HG03342 (cell line): Measurements from ENCODE around the gene TMEM44.
"Not testable (repeated sequence)": the region's sequence is repeated elsewhere in the genome, so short reads cannot be mapped to it uniquely, and the experiment has no call there.

Experiments
- ATAC-seq: cut with Tn5 transposase; IDR thresholded peaks from one replicate; pipeline ENCODE4 v1.9.1; 2021; ENCODE audit warnings: mild to moderate bottlenecking, moderate library complexity; ENCODE audit not compliant: unreplicated experiment

TMEM44 gene

GRCh38 chr3:194647747-194648146 is 14.5 kb upstream of the TMEM44 start:
- ATAC-seq, result no peak

- no peak for ATAC-seq
These were observed 9.6 kb upstream of the TMEM44 start for GRCh38 chr3:194642769-194643168.

GRCh38 chr3:194640829-194641228 is 7.6 kb upstream of the TMEM44 start:
- ATAC-seq, result no peak

- no peak for ATAC-seq
These were observed 5.9 kb upstream of the TMEM44 start for GRCh38 chr3:194638991-194639605.

GRCh38 chr3:194637541-194638400 is 4.6 kb upstream of the TMEM44 start:
- ATAC-seq, result no peak

- ATAC-seq, result no peak
These were observed 3.8 kb upstream of the TMEM44 start for GRCh38 chr3:194637066-194637465.

GRCh38 chr3:194632809-194633348 is 340 bp downstream of the TMEM44 start:
- ATAC-seq, result peak; percentile 56

- ATAC-seq, result no peak
These were observed 902 bp downstream of the TMEM44 start for GRCh38 chr3:194632226-194632808.

GRCh38 chr3:194631696-194632095 is 1.5 kb downstream of the TMEM44 start:
- no peak for ATAC-seq

- ATAC-seq, result not testable (repeated sequence)
These were observed 2.5 kb downstream of the TMEM44 start for GRCh38 chr3:194630681-194631080.

GRCh38 chr3:194624956-194625355 is 8.3 kb downstream of the TMEM44 start:
- no peak for ATAC-seq

- no peak for ATAC-seq
These were observed 9.5 kb downstream of the TMEM44 start for GRCh38 chr3:194623449-194624290.

- ATAC-seq, result no peak
These were observed 10.4 kb downstream of the TMEM44 start for GRCh38 chr3:194622621-194623340.

- no peak for ATAC-seq
These were observed 11.3 kb downstream of the TMEM44 start for GRCh38 chr3:194621947-194622346.

- no peak for ATAC-seq
These were observed 13.0 kb downstream of the TMEM44 start for GRCh38 chr3:194620196-194620595.

GRCh38 chr3:194619741-194620140 is 13.5 kb downstream of the TMEM44 start:
- ATAC-seq, result no peak

- ATAC-seq, result no peak
These were observed 14.2 kb downstream of the TMEM44 start for GRCh38 chr3:194618858-194619608.

- ATAC-seq, result no peak
These were observed 15.4 kb downstream of the TMEM44 start for GRCh38 chr3:194617827-194618226.

GRCh38 chr3:194617143-194617671 is 16.0 kb downstream of the TMEM44 start:
- no peak for ATAC-seq
